ENCODE measurements around the gene CLSTN2.

CLSTN2 gene

GRCh38 chr3:139978966-139979365 is 44.0 kb downstream of the CLSTN2 start:
- no peaks in the 10 kb centered on the region for H3K79me2 ChIP-seq (ENCODE audit: control insufficient read depth, insufficient read depth, low read length, poor library complexity)
- H2BK12ac ChIP-seq (ENCODE audit: low read length): no peak overlapping the region
- no peak overlapping the region for H3K4me3 ChIP-seq (ENCODE audit: low read depth, low read length)
- no peak overlapping the region for H2AK5ac ChIP-seq (ENCODE audit: low read length)
- H4K91ac ChIP-seq (ENCODE audit: low read depth, low read length): no peak overlapping the region
- H3K79me1 ChIP-seq (ENCODE audit: low read length): no peaks in the 10 kb centered on the region
- H4K12ac ChIP-seq (ENCODE audit: low read depth, low read length): no peak overlapping the region
- no peak overlapping the region for H3K27ac ChIP-seq (ENCODE audit: low read depth, low read length)
- H3K9me3 ChIP-seq (ENCODE audit: insufficient read depth, low read depth, low read length): no peaks in the 10 kb centered on the region
- H2AFZ ChIP-seq (ENCODE audit: insufficient read depth, low read length, poor library complexity): no peak overlapping the region
- H3K4me2 ChIP-seq (ENCODE audit: low read length): no peak overlapping the region
- no peaks in the 10 kb centered on the region for H3K4me1 ChIP-seq (ENCODE audit: control insufficient read depth in 1 of 2, insufficient read depth in 2 of 2, low read length in 2 of 2)
- H3K36me3 ChIP-seq (ENCODE audit: control insufficient read depth in 1 of 2, insufficient read depth in 2 of 2, low read length in 2 of 2): peaks cover 0 to 3% of the 10 kb centered on the region in 2 experiments
- H3K23ac ChIP-seq (ENCODE audit: low read length): no peak overlapping the region
- no peak for DNase-seq
- no peak overlapping the region for H3K9ac ChIP-seq (ENCODE audit: low read length)
- no peak overlapping the region for H2BK120ac ChIP-seq (ENCODE audit: insufficient read depth, low read length, poor library complexity)
- no CpG with 5 or more reads among the region's 4 CpGs for WGBS (ENCODE audit: extremely low coverage, insufficient coverage, insufficient read length)
- no peak overlapping the region for H4K8ac ChIP-seq (ENCODE audit: low read depth, low read length)
- no peak overlapping the region for H3K14ac ChIP-seq (ENCODE audit: low read length)
- no peaks in the 10 kb centered on the region for H3K27me3 ChIP-seq (ENCODE audit: insufficient read depth, low read length)
- H3K18ac ChIP-seq (ENCODE audit: low read length): no peak overlapping the region
- no peak overlapping the region for H2BK5ac ChIP-seq (ENCODE audit: low read depth, low read length, poor library complexity)
- no peak overlapping the region for H3K4ac ChIP-seq (ENCODE audit: low read depth, low read length)

GRCh38 chr3:139979991-139980390 is 45.0 kb downstream of the CLSTN2 start:
- Histone ChIP-seq H3K27me3 (ENCODE audit: insufficient read depth, low read length) (no peaks in the 10 kb centered on the region), H2AFZ (ENCODE audit: insufficient read depth, low read length, poor library complexity) (no peak overlapping the region), H2BK5ac (ENCODE audit: low read depth, low read length, poor library complexity) (no peak overlapping the region), H2AK5ac (ENCODE audit: low read length) (no peak overlapping the region), H3K36me3 (ENCODE audit: control insufficient read depth in 1 of 2, insufficient read depth in 2 of 2, low read length in 2 of 2) (peaks cover 0 to 3% of the 10 kb centered on the region in 2 experiments), H3K4me3 (ENCODE audit: low read depth, low read length) (no peak overlapping the region), H3K9me3 (ENCODE audit: insufficient read depth, low read depth, low read length) (no peaks in the 10 kb centered on the region), H3K27ac (ENCODE audit: low read depth, low read length) (no peak overlapping the region), H3K18ac (ENCODE audit: low read length) (no peak overlapping the region), H4K8ac (ENCODE audit: low read depth, low read length) (no peak overlapping the region), H2BK12ac (ENCODE audit: low read length) (no peak overlapping the region), H2BK120ac (ENCODE audit: insufficient read depth, low read length, poor library complexity) (no peak overlapping the region), H3K4ac (ENCODE audit: low read depth, low read length) (no peak overlapping the region), H3K23ac (ENCODE audit: low read length) (no peak overlapping the region), H3K79me2 (ENCODE audit: control insufficient read depth, insufficient read depth, low read length, poor library complexity) (no peaks in the 10 kb centered on the region), H3K14ac (ENCODE audit: low read length) (no peak overlapping the region), H3K9ac (ENCODE audit: low read length) (no peak overlapping the region), H4K91ac (ENCODE audit: low read depth, low read length) (no peak overlapping the region), H3K79me1 (ENCODE audit: low read length) (no peaks in the 10 kb centered on the region), H4K12ac (ENCODE audit: low read depth, low read length) (no peak overlapping the region), H3K4me2 (ENCODE audit: low read length) (no peak overlapping the region), H3K4me1 (ENCODE audit: control insufficient read depth in 1 of 2, insufficient read depth in 2 of 2, low read length in 2 of 2) (no peaks in the 10 kb centered on the region)
- no peak for DNase-seq
- WGBS (ENCODE audit: extremely low coverage, insufficient coverage, insufficient read length): no CpG with 5 or more reads among the region's 1 CpG

- Histone ChIP-seq H3K79me2 (ENCODE audit: control insufficient read depth, insufficient read depth, low read length, poor library complexity) (no peaks in the 10 kb centered on the region), H4K8ac (ENCODE audit: low read depth, low read length) (no peak overlapping the region), H2BK5ac (ENCODE audit: low read depth, low read length, poor library complexity) (no peak overlapping the region), H3K23ac (ENCODE audit: low read length) (no peak overlapping the region), H3K79me1 (ENCODE audit: low read length) (no peaks in the 10 kb centered on the region), H3K36me3 (ENCODE audit: control insufficient read depth in 1 of 2, insufficient read depth in 2 of 2, low read length in 2 of 2) (no peaks in the 10 kb centered on the region), H3K9ac (ENCODE audit: low read length) (no peak overlapping the region), H3K27me3 (ENCODE audit: insufficient read depth, low read length) (no peaks in the 10 kb centered on the region), H3K14ac (ENCODE audit: low read length) (no peak overlapping the region), H2BK120ac (ENCODE audit: insufficient read depth, low read length, poor library complexity) (no peak overlapping the region), H2BK12ac (ENCODE audit: low read length) (no peak overlapping the region), H3K4ac (ENCODE audit: low read depth, low read length) (no peak overlapping the region), H2AFZ (ENCODE audit: insufficient read depth, low read length, poor library complexity) (no peak overlapping the region), H4K91ac (ENCODE audit: low read depth, low read length) (no peak overlapping the region), H2AK5ac (ENCODE audit: low read length) (no peak overlapping the region), H3K4me1 (ENCODE audit: control insufficient read depth in 1 of 2, insufficient read depth in 2 of 2, low read length in 2 of 2) (no peaks in the 10 kb centered on the region), H3K9me3 (ENCODE audit: insufficient read depth, low read depth, low read length) (no peaks in the 10 kb centered on the region), H3K4me2 (ENCODE audit: low read length) (no peak overlapping the region), H3K27ac (ENCODE audit: low read depth, low read length) (no peak overlapping the region), H4K12ac (ENCODE audit: low read depth, low read length) (no peak overlapping the region), H3K4me3 (ENCODE audit: low read depth, low read length) (no peak overlapping the region), H3K18ac (ENCODE audit: low read length) (no peak overlapping the region)
- DNase-seq: no peak
- no CpG with 5 or more reads among the region's 1 CpG for WGBS (ENCODE audit: extremely low coverage, insufficient coverage, insufficient read length)
Measured at GRCh38 chr3:139982404-139982803, 47.4 kb downstream of the CLSTN2 start.

GRCh38 chr3:139985576-139985975 is 50.6 kb downstream of the CLSTN2 start:
- no peaks in the 10 kb centered on the region for H3K27me3 ChIP-seq (ENCODE audit: insufficient read depth, low read length)
- no peak for DNase-seq
- no peaks in the 10 kb centered on the region for H3K9me3 ChIP-seq (ENCODE audit: insufficient read depth, low read depth, low read length)
- no peak overlapping the region for H4K8ac ChIP-seq (ENCODE audit: low read depth, low read length)
- H2AFZ ChIP-seq (ENCODE audit: insufficient read depth, low read length, poor library complexity): no peak overlapping the region
- no peak overlapping the region for H3K9ac ChIP-seq (ENCODE audit: low read length)
- no peak overlapping the region for H3K14ac ChIP-seq (ENCODE audit: low read length)
- H4K91ac ChIP-seq (ENCODE audit: low read depth, low read length): no peak overlapping the region
- no peak overlapping the region for H2BK120ac ChIP-seq (ENCODE audit: insufficient read depth, low read length, poor library complexity)
- H4K12ac ChIP-seq (ENCODE audit: low read depth, low read length): no peak overlapping the region
- no peak overlapping the region for H2AK5ac ChIP-seq (ENCODE audit: low read length)
- no peak overlapping the region for H3K4ac ChIP-seq (ENCODE audit: low read depth, low read length)
- no peak overlapping the region for H3K23ac ChIP-seq (ENCODE audit: low read length)
- WGBS (ENCODE audit: extremely low coverage, insufficient coverage, insufficient read length): no CpG with 5 or more reads among the region's 3 CpGs
- no peak overlapping the region for H3K4me2 ChIP-seq (ENCODE audit: low read length)
- no peak overlapping the region for H2BK12ac ChIP-seq (ENCODE audit: low read length)
- H3K27ac ChIP-seq (ENCODE audit: low read depth, low read length): no peak overlapping the region
- H3K4me3 ChIP-seq (ENCODE audit: low read depth, low read length): no peak overlapping the region
- H3K79me2 ChIP-seq (ENCODE audit: control insufficient read depth, insufficient read depth, low read length, poor library complexity): no peaks in the 10 kb centered on the region
- H3K36me3 ChIP-seq (ENCODE audit: control insufficient read depth in 1 of 2, insufficient read depth in 2 of 2, low read length in 2 of 2): no peaks in the 10 kb centered on the region
- H2BK5ac ChIP-seq (ENCODE audit: low read depth, low read length, poor library complexity): no peak overlapping the region
- H3K18ac ChIP-seq (ENCODE audit: low read length): no peak overlapping the region
- H3K79me1 ChIP-seq (ENCODE audit: low read length): no peaks in the 10 kb centered on the region
- H3K4me1 ChIP-seq (ENCODE audit: control insufficient read depth in 1 of 2, insufficient read depth in 2 of 2, low read length in 2 of 2): no peaks in the 10 kb centered on the region
